K562 (cell line): Measurements from ENCODE around the gene NALF2. TPM values are rescaled to one million over a fixed set of nuclear protein-coding genes. Genes with fewer than 3 reads are reported as not detected.

Source experiments
- ATAC-seq: fragments of 200-7000 bp; cut with Tn5 transposase; 3 replicates; pipeline ENCODE4 v1.9.1; 2020; ENCODE audit warnings: moderate library complexity
- BruUV-seq: library from RNA; stranded (reverse); fragments of 400-500 nt; replicated peaks from 2 replicates; lab custom pipeline; 2021; lab: Mats Ljungman, UMichigan
- CTCF ChIA-PET: fragments of 300-600 bp; formaldehyde crosslinking; extraction: SDS; loops from one replicate; lab custom pipeline; 2021; ENCODE audit warnings: low intra/inter-chr PET ratio; lab: Yijun Ruan, JAX
- POLR2A ChIA-PET: fragments of 300-600, 350-650 bp; sonication (Branson Sonifier 250); formaldehyde crosslinking; extraction: SDS; loops from one replicate; lab custom pipeline; 2021; ENCODE audit warnings: antibody characterized with exemption, inconsistent platforms; lab: Yijun Ruan, JAX
- DNase-seq, 4 experiments: peaks; one replicate each; pipeline versions ENCODE4 v3.0.0 to v3.0.0-alpha.2; 2011 to 2018; ENCODE audit warnings: low spot score in 3 of 4, mixed read lengths in 3 of 4; ENCODE audit errors: extremely low read depth in 1 of 4
- FAIRE-seq: peaks from 2 replicates; lab custom pipeline; 2011; peaks lifted over from hg19 to GRCh38; lab: Jason Lieb, UNC
- H2AFZ ChIP-seq: 2 replicates; pipeline ENCODE4 v1.6.0; 2011; ENCODE audit warnings: low read depth, low read length, control low read depth, inconsistent platforms
- H3K27ac ChIP-seq: fragments of 200-600 bp; 3 replicates; pipeline ENCODE4 v1.8.0; 2011; ENCODE audit warnings: low read depth, mild to moderate bottlenecking, control low read depth, inconsistent platforms, low read length, moderate library complexity, mixed read lengths; ENCODE audit errors: extremely low read depth
- H3K27me3 ChIP-seq, 2 experiments: fragments of 300-600 bp in 1 of 2; 2 replicates in 1 of 2; 3 replicates in 1 of 2; pipeline versions ENCODE4 v1.6.0 to v1.8.0; 2011; ENCODE audit warnings: inconsistent platforms in 2 of 2, low read length in 2 of 2, mild to moderate bottlenecking in 1 of 2, mixed read lengths in 1 of 2, moderate library complexity in 1 of 2; ENCODE audit not compliant: control insufficient read depth in 2 of 2, insufficient read depth in 2 of 2
- H3K36me3 ChIP-seq: fragments of 300-600 bp; 3 replicates; pipeline ENCODE4 v1.8.0; 2011; ENCODE audit warnings: mild to moderate bottlenecking, low read length, inconsistent platforms; ENCODE audit not compliant: control insufficient read depth, insufficient read depth
- H3K4me1 ChIP-seq, 2 experiments: fragments of 200-600 bp in 1 of 2; replicated peaks in 1 of 2; 2 replicates in 1 of 2; 3 replicates in 1 of 2; pipeline versions ENCODE4 v1.5.1 to v1.8.0; 2011; ENCODE audit warnings: inconsistent platforms in 2 of 2, low read length in 2 of 2, mild to moderate bottlenecking in 1 of 2, mixed read lengths in 1 of 2, moderate library complexity in 1 of 2; ENCODE audit not compliant: control insufficient read depth in 2 of 2, insufficient read depth in 2 of 2
- H3K4me2 ChIP-seq: 2 replicates; pipeline ENCODE4 v1.6.1; 2011; ENCODE audit warnings: low read length, control low read depth, inconsistent platforms, mixed read lengths; ENCODE audit not compliant: insufficient read depth
- H3K4me3 ChIP-seq: fragments of 200-600 bp; sonication (generic), shearing (Covaris generic); 2 replicates; pipeline ENCODE4 v1.5.1; 2016; ENCODE audit warnings: control low read depth, inconsistent platforms
- H3K79me2 ChIP-seq: fragments of 200-600 bp; 3 replicates; pipeline ENCODE4 v1.8.0; 2011; ENCODE audit warnings: low read length, inconsistent platforms; ENCODE audit not compliant: control insufficient read depth, insufficient read depth
- H3K9ac ChIP-seq, 2 experiments: 2 replicates each; pipeline versions ENCODE4 v1.6.0 to v1.6.1; 2011; ENCODE audit warnings: low read depth in 2 of 2, low read length in 2 of 2, control low read depth in 1 of 2, inconsistent platforms in 1 of 2, mild to moderate bottlenecking in 1 of 2, mixed read lengths in 1 of 2; ENCODE audit not compliant: insufficient read depth in 1 of 2
- H3K9me1 ChIP-seq: one replicate; pipeline ENCODE4 v1.6.0; 2011; ENCODE audit warnings: inconsistent platforms, mild to moderate bottlenecking, low read length, moderate library complexity; ENCODE audit not compliant: control insufficient read depth, insufficient read depth
- H3K9me3 ChIP-seq: replicated peaks from 2 replicates; pipeline ENCODE4 v1.5.1; 2011; ENCODE audit warnings: low read depth, low read length, inconsistent platforms; ENCODE audit not compliant: control insufficient read depth, insufficient read depth
- H4K20me1 ChIP-seq: replicated peaks from 2 replicates; pipeline ENCODE4 v1.6.1; 2011; ENCODE audit warnings: low read length, inconsistent platforms, mixed read lengths; ENCODE audit not compliant: control insufficient read depth, insufficient read depth
- ATF6 ChIP-seq: sonication (generic); formaldehyde crosslinking; IDR thresholded peaks from 2 replicates; pipeline ENCODE4 v1.4.0; 2020; ENCODE audit warnings: mild to moderate bottlenecking, missing genetic modification reagents
- CCAR2 ChIP-seq: fragments of 200-400 bp; formaldehyde crosslinking; IDR thresholded peaks from 2 replicates; pipeline ENCODE4 v1.6.1; 2017; ENCODE audit warnings: mild to moderate bottlenecking, low read depth, low read length
- CLOCK ChIP-seq: fragments of 250-450 bp; sonication (Bioruptor Pico); IDR thresholded peaks from 2 replicates; pipeline ENCODE4 v1.4.0; 2020; ENCODE audit warnings: mild to moderate bottlenecking, moderate library complexity, borderline replicate concordance
- FOXK2 ChIP-seq, 2 experiments: fragments of 450-650 bp; IDR thresholded peaks in 1 of 2; conservative IDR thresholded peaks in 1 of 2; 2 replicates each; pipeline ENCODE4 v1.6.1; 2016; ENCODE audit warnings: low read depth in 2 of 2, mild to moderate bottlenecking in 1 of 2
- IFI16 ChIP-seq: fragments of 250-450 bp; sonication (Bioruptor Pico); IDR thresholded peaks from 2 replicates; pipeline ENCODE4 v2.1.2; 2022; ENCODE audit warnings: mild to moderate bottlenecking, inconsistent platforms
- NFATC3 ChIP-seq: fragments of 450-650 bp; IDR thresholded peaks from 2 replicates; pipeline ENCODE4 v1.6.1; 2017; ENCODE audit warnings: mild to moderate bottlenecking
- NR0B1 ChIP-seq: fragments of 450-650 bp; IDR thresholded peaks from one replicate; pipeline ENCODE4 v1.6.1; 2018; ENCODE audit warnings: mild to moderate bottlenecking, moderate library complexity; ENCODE audit not compliant: partially characterized antibody
- PML ChIP-seq: IDR thresholded peaks from 2 replicates; pipeline ENCODE4 v1.6.1; 2012; ENCODE audit warnings: low read length, inconsistent platforms
- SMARCE1 ChIP-seq: fragments of 450-650 bp; IDR thresholded peaks from 2 replicates; pipeline ENCODE4 v1.7.1; 2016; ENCODE audit warnings: mild to moderate bottlenecking
- ZBTB12 ChIP-seq: fragments of 250-450 bp; sonication (Bioruptor Pico); IDR thresholded peaks from 2 replicates; pipeline ENCODE4 v1.4.0; 2020
- ZNF347 ChIP-seq: fragments of 450-650 bp; formaldehyde crosslinking; IDR thresholded peaks from 2 replicates; pipeline ENCODE4 v1.4.0; 2020; ENCODE audit warnings: low read depth, mild to moderate bottlenecking, moderate library complexity
- WGBS: fragments of 100-300 bp; shearing (Covaris generic); methylation state at CpG from one replicate; pipeline ENCODE4 v1.1.6; 2016; ENCODE audit warnings: low coverage, mixed read lengths; ENCODE audit not compliant: insufficient coverage; ENCODE audit errors: missing lambda C conversion rate; 5-methylcytosine and 5-hydroxymethylcytosine counted together
- in situ Hi-C: fragments of 300-500 bp; cut with MboI; formaldehyde crosslinking; loops from 4 replicates; pipeline ENCODE4 v1.15.0; 2018; ENCODE audit warnings: inconsistent platforms, mixed read lengths
- intact Hi-C: fragments of 100-400 bp; cut with micrococcal nuclease; formaldehyde crosslinking; loops from 2 replicates; pipeline ENCODE4 v1.14.2; 2022
- polyA plus RNA-seq, 8 experiments: library from polyadenylated mRNA; depleted of rRNA in 4 of 8; stranded (reverse) in 5 of 8; unstranded in 3 of 8; fragments of >200 nt; fragmentation: Nextera tagmentation in 2 of 8; fragmentation: Illumina TruSeq in 1 of 8; extraction: Ambion mirVana in 2 of 8; extraction: Trizol in 1 of 8; gene quantifications; 2 replicates each; pipeline versions ENCODE4 v1.2.1 to v1.2.3, GENCODE V29; 2011 to 2014; ENCODE audit warnings: inconsistent platforms in 1 of 8, missing spikeins in 1 of 8
- total RNA-seq, 7 experiments: library from RNA; depleted of rRNA in 6 of 7; stranded (reverse); fragments of >200 nt in 6 of 7; fragmentation: Illumina TruSeq in 2 of 7; extraction: Trizol in 2 of 7; gene quantifications; 2 replicates each; pipeline versions ENCODE4 v1.2.1 to v1.2.3, GENCODE V29; 2011 to 2021; ENCODE audit warnings: low replicate concordance in 1 of 7

NALF2 gene
- total and polyA plus RNA-seq, 9 of the 15 experiments (the other 6 are each of a cell fraction or from before 2014, with no cell fraction given): not detected

- Histone ChIP-seq H3K9me1 (no peaks in the 10 kb centered on the region), H3K27me3 (peaks cover 0 to 4% of the 10 kb centered on the region in 2 experiments; a peak in 1 of 5 replicates), H4K20me1 (no peaks in the 10 kb centered on the region), H3K79me2 (no peaks in the 10 kb centered on the region), H3K36me3 (no peaks in the 10 kb centered on the region), H2AFZ (no peak overlapping the region)
- intact Hi-C loops: no loop called here
- WGBS: 0% methylated on average over 4 of the region's 4 CpGs
- BruUV-seq: no TSS peak
- TF ChIP-seq CLOCK (no peak), IFI16 (CRISPR knock-in tag) (no peak), PML (no peak), ATF6 (CRISPR knock-in tag) (no peak), ZNF347 (CRISPR knock-in tag) (no peak), ZBTB12 (CRISPR knock-in tag) (no peak), NFATC3 (no peak), FOXK2 (conservative IDR thresholded peaks at IDR 0.05 in 1 of 2, IDR thresholded peaks at IDR 0.05 in 1 of 2; ENCODE audit: low read depth in 2 of 2) (no peak), CCAR2 (no peak), NR0B1 (no peak), SMARCE1 (no peak)
- TF ChIP-seq, all 486 proteins: peak for 0
- Histone ChIP-seq H3K4me3 (no peak overlapping the region), H3K4me2 (no peak overlapping the region), H3K9ac (no peak overlapping the region), H3K27ac (no peak overlapping the region), H3K9me3 (no peaks in the 10 kb centered on the region), H3K4me1 (peaks cover 0 to 7% of the 10 kb centered on the region in 2 experiments; a peak in 2 of 5 replicates)
- ChIA-PET POLR2A (no interaction called here), CTCF (interaction anchor here (1.1 kb wide), 1 partner anchor 80 kb away, joined by 5 read pairs; no protein-coding TSS in a partner anchor)
- DNase-seq (no peak), FAIRE-seq (no peak), ATAC-seq (no peak)
- in situ Hi-C loops: loop anchor here (25.0 kb wide), 1 partner anchor 498 kb away; the partner anchor contains the start of gene AWAT2
These were observed 35.3 kb downstream of the NALF2 start for GRCh38 chrX:69539437-69539836.
